Body of pancreas (tissue), 4 donors: ENCODE results near the gene DCTN1.

Experiments used
- CTCF ChIP-seq, 7 experiments: fragments of 450-650 bp in 4 of 7; fragments of 200-600 bp in 3 of 7; sonication (generic) in 3 of 7; IDR thresholded peaks; one replicate each; pipeline ENCODE4 v1.5.1; 2016 to 2019; ENCODE audit warnings: antibody characterized with exemption in 7 of 7
- POLR2A ChIP-seq, 3 donors: fragments of 450-650 bp; IDR thresholded peaks; one replicate each; pipeline ENCODE4 v1.6.1; 2016; ENCODE audit warnings: antibody characterized with exemption in 3 of 3, mild to moderate bottlenecking in 2 of 3

- no peak for TF ChIP-seq POLR2A (IDR thresholded peaks at IDR 0.05)
- no peak for TF ChIP-seq CTCF (IDR thresholded peaks at IDR 0.05)
These were observed 47.4 kb upstream of the DCTN1 start for GRCh38 chr2:74427551-74427950.
